B cell (primary cell): Measurements from ENCODE around the gene CDC25C. TPM values are rescaled to one million over a fixed set of nuclear protein-coding genes. Genes with fewer than 3 reads are reported as not detected.
A peak's percentile ranks its signal among the peaks of the same experiment; 100 is the strongest.

Source experiments
- ATAC-seq: fragments of 200-7000 bp; cut with Tn5 transposase; one replicate; pipeline ENCODE4 v1.10.0; 2021; ENCODE audit warnings: low read depth, mild to moderate bottlenecking, moderate number of reproducible peaks, moderate library complexity
- CTCF ChIA-PET: fragments of 350-600 bp; sonication (Branson Sonifier 250); formaldehyde crosslinking; loops from one replicate; lab custom pipeline; 2021; ENCODE audit warnings: antibody characterized with exemption, inconsistent platforms; lab: Charles Lee
- POLR2A ChIA-PET: fragments of 350-600 bp; sonication (Branson Sonifier 250); formaldehyde crosslinking; loops from one replicate; lab custom pipeline; 2021; ENCODE audit warnings: antibody characterized with exemption; lab: Charles Lee
- DNase-seq: peaks from one replicate; pipeline ENCODE4 v3.0.0; 2013
- H2AFZ ChIP-seq: 2 replicates; pipeline ENCODE4 v1.6.1; 2012; ENCODE audit warnings: mild to moderate bottlenecking, low read depth, low read length; ENCODE audit not compliant: insufficient read depth, poor library complexity, severe bottlenecking
- H3K27ac ChIP-seq, 2 donors: 1 replicate in 1 of 2; 2 replicates in 1 of 2; pipeline ENCODE4 v1.5.1; 2012 to 2013; ENCODE audit warnings: low read length in 2 of 2, mild to moderate bottlenecking in 2 of 2, moderate library complexity in 1 of 2
- H3K27me3 ChIP-seq, 4 experiments: fragments of 200-600 bp in 1 of 4; sonication (generic) in 1 of 4; replicated peaks in 1 of 4; 1 replicate in 2 of 4; 2 replicates in 2 of 4; pipeline versions ENCODE4 v1.6.1 to v1.7.0; 2013 to 2016; ENCODE audit warnings: low read length in 3 of 4, mild to moderate bottlenecking in 2 of 4, mixed read lengths in 1 of 4, moderate library complexity in 1 of 4; ENCODE audit not compliant: insufficient read depth in 4 of 4, control insufficient read depth in 3 of 4; ENCODE audit errors: control extremely low read depth in 1 of 4
- H3K36me3 ChIP-seq, 2 experiments: replicated peaks in 1 of 2; 1 replicate in 1 of 2; 2 replicates in 1 of 2; pipeline versions ENCODE4 v1.6.1 to v1.7.1; 2013; ENCODE audit warnings: low read length in 1 of 2; ENCODE audit not compliant: insufficient read depth in 2 of 2, control insufficient read depth in 1 of 2; ENCODE audit errors: control extremely low read depth in 1 of 2, extremely low read depth in 1 of 2
- H3K4me1 ChIP-seq, 2 donors: fragments of 200-600 bp in 1 of 2; sonication (generic) in 1 of 2; 1 replicate in 1 of 2; 2 replicates in 1 of 2; pipeline versions ENCODE4 v1.5.1 to v1.6.1; 2013 to 2017; ENCODE audit warnings: low read length in 2 of 2; ENCODE audit not compliant: control insufficient read depth in 2 of 2, insufficient read depth in 2 of 2
- H3K4me2 ChIP-seq: replicated peaks from 2 replicates; pipeline ENCODE3; 2012; ENCODE audit warnings: mild to moderate bottlenecking, low read depth, low read length; ENCODE audit not compliant: poor library complexity, severe bottlenecking
- H3K4me3 ChIP-seq, 5 experiments: fragments of 200-600 bp in 1 of 5; sonication (generic) in 1 of 5; 1 replicate in 3 of 5; 2 replicates in 2 of 5; pipeline versions ENCODE4 v1.5.1 to v1.7.0; 2011 to 2016; ENCODE audit warnings: low read length in 4 of 5, mild to moderate bottlenecking in 4 of 5, low read depth in 2 of 5, control low read depth in 1 of 5, moderate library complexity in 1 of 5; ENCODE audit not compliant: insufficient read depth in 1 of 5; ENCODE audit errors: control extremely low read depth in 1 of 5, extremely low read depth in 1 of 5
- H3K79me2 ChIP-seq: fragments of 200-600 bp; sonication (generic); one replicate; pipeline ENCODE4 v1.6.0; 2016; ENCODE audit warnings: low read length; ENCODE audit not compliant: control insufficient read depth, insufficient read depth
- H3K9ac ChIP-seq: fragments of 200-600 bp; sonication (generic); 2 replicates; pipeline ENCODE4 v1.6.1; 2017; ENCODE audit warnings: mild to moderate bottlenecking, low read length, moderate library complexity
- H3K9me3 ChIP-seq, 3 donors: one replicate each; pipeline versions ENCODE4 v1.6.1 to v1.7.1; 2013; ENCODE audit warnings: low read length in 2 of 3; ENCODE audit not compliant: control insufficient read depth in 2 of 3, insufficient read depth in 1 of 3; ENCODE audit errors: control extremely low read depth in 1 of 3
- H4K20me1 ChIP-seq: 2 replicates; pipeline ENCODE4 v1.6.0; 2012; ENCODE audit warnings: mild to moderate bottlenecking, low read length; ENCODE audit not compliant: insufficient read depth, control insufficient read depth, poor library complexity, severe bottlenecking
- H3K27ac Mint-ChIP-seq: one replicate; pipeline ENCODE4 v1.8.0; 2021; ENCODE audit warnings: mixed read lengths
- H3K27me3 Mint-ChIP-seq: one replicate; pipeline ENCODE4 v1.8.0; 2021; ENCODE audit warnings: mixed read lengths
- H3K4me1 Mint-ChIP-seq: one replicate; pipeline ENCODE4 v1.8.0; 2021; ENCODE audit warnings: mixed read lengths
- H3K4me3 Mint-ChIP-seq: one replicate; pipeline ENCODE4 v1.8.0; 2021; ENCODE audit warnings: mixed read lengths
- H3K9me3 Mint-ChIP-seq: one replicate; pipeline ENCODE4 v1.8.0; 2022; ENCODE audit warnings: mixed read lengths; ENCODE audit not compliant: insufficient read depth
- EZH2 ChIP-seq: IDR thresholded peaks from 2 replicates; pipeline ENCODE4 v1.6.1; 2012; ENCODE audit warnings: borderline replicate concordance, low read depth, mild to moderate bottlenecking, moderate library complexity, low read length; ENCODE audit not compliant: insufficient read depth, poor library complexity, severe bottlenecking
- WGBS: methylation state at CpG from one replicate; pipeline ENCODE4 v1.1.5; 2013; ENCODE audit warnings: missing lambda C conversion rate; ENCODE audit not compliant: insufficient coverage; 5-methylcytosine and 5-hydroxymethylcytosine counted together
- intact Hi-C: fragments of 100-400 bp; cut with micrococcal nuclease; formaldehyde crosslinking; loops from one replicate; pipeline ENCODE4 v1.10.0; 2022
- polyA plus RNA-seq: library from polyadenylated mRNA; depleted of rRNA; stranded (reverse); fragments of >200 nt; gene quantifications from 2 replicates; pipeline ENCODE4 v1.2.3, GENCODE V29; 2012
- total RNA-seq, 2 donors: library from RNA; stranded (reverse); fragments of 120-200 nt in 1 of 2; gene quantifications; 1 replicate in 1 of 2; 2 replicates in 1 of 2; pipeline versions ENCODE4 v1.2.3 to v1.2.4, GENCODE V29; 2013 to 2022
- TF ChIP-seq, protein P1 (sequence below): fragments of 200-600 bp; IDR thresholded peaks from one replicate; pipeline ENCODE4 v1.8.0; 2022; ENCODE audit warnings: antibody characterized with exemption, mild to moderate bottlenecking

Gene CDC25C
- total and polyA plus RNA-seq, 2 donors (not counting 1 experiment from before 2014, with no cell fraction given), result 0.03 TPM; not detected in 1

DNA sequence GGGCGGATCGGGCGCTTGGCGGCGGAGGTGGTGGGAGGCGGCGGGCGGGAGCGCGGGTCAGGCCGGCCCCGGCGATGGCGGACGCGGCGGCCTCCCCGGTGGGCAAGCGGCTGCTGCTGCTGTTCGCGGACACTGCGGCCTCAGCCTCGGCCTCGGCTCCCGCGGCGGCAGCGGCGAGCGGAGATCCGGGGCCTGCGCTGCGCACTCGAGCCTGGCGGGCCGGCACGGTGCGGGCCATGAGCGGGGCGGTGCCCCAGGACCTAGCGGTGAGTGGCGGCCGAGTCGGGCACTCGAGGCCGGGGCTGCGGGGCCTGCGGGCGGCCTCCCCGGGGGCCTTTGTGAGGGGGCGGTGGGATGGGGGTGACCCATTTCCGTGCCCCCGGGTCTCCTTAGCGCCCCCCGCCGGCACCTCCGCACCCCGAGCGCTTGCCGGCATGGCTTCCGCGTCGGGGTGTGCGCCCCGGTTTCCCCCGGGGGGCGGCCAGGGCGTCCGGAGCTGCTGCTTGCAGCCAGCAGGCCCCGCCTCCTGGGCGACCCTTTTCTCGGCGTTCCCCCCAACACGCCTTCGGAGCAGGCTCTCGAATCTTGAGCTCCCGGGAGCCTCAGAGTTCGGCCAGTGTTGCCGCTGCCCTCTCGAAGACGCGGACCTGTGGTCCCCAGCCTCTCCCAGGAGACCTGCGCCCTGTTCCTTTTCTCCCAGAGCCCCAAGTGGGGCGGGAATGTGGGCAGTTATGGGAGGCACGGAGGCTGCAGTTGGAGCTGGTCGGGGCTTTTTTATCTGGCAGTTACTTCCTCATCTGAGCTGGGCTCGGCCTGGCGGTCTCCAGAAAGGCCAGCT, 21.3 kb upstream of the CDC25C start:
- WGBS, result under 1% methylated on average over 83 of the region's 88 CpGs
- peaks cover 0 to 7% (median 4%) of the 10 kb centered on the region in 3 donors for H3K9me3 ChIP-seq
- H3K79me2 ChIP-seq, result peaks cover 58% of the 10 kb centered on the region
- H2AFZ ChIP-seq, result peak overlapping the region; percentile 74
- H3K27me3 ChIP-seq, result no peaks in the 10 kb centered on the region
- H3K36me3 ChIP-seq, result peaks cover 0 to 8% of the 10 kb centered on the region in 2 experiments
- CTCF ChIA-PET, result interaction anchor here (0.6 to 9.3 kb wide), 44 partner anchors 14 to 1085 kb away, joined by 3 to 278 read pairs (median 4); partner anchors contain the start of genes BRD8, CDC23, CDC25C and CTNNA1
- ATAC-seq (peak; percentile 52), DNase-seq (peak; percentile 86)
- Mint-ChIP-seq H3K9me3 (no peaks in the 10 kb centered on the region), H3K4me1 (peaks cover 48% of the 10 kb centered on the region), H3K27me3 (no peaks in the 10 kb centered on the region), H3K27ac (peak overlapping the region; percentile 96), H3K4me3 (peak overlapping the region; percentile 95)
- POLR2A ChIA-PET, result interaction anchor here (0.6 to 4.9 kb wide), 12 partner anchors 15 to 599 kb away, joined by 3 to 107 read pairs (median 6); partner anchors contain the start of genes CDC23, CDC25C, EGR1 and ETF1
- peak overlapping the region; percentile 94 for H3K9ac ChIP-seq
- intact Hi-C loops, result loop anchor here (1.0 to 10.0 kb wide), 9 partner anchors 16 to 922 kb away; partner anchors contain the start of genes BRD8, CDC23, CDC25C and ETF1
- H3K4me2 ChIP-seq, result peak overlapping the region; percentile 73
- TF ChIP-seq, protein P1, sequence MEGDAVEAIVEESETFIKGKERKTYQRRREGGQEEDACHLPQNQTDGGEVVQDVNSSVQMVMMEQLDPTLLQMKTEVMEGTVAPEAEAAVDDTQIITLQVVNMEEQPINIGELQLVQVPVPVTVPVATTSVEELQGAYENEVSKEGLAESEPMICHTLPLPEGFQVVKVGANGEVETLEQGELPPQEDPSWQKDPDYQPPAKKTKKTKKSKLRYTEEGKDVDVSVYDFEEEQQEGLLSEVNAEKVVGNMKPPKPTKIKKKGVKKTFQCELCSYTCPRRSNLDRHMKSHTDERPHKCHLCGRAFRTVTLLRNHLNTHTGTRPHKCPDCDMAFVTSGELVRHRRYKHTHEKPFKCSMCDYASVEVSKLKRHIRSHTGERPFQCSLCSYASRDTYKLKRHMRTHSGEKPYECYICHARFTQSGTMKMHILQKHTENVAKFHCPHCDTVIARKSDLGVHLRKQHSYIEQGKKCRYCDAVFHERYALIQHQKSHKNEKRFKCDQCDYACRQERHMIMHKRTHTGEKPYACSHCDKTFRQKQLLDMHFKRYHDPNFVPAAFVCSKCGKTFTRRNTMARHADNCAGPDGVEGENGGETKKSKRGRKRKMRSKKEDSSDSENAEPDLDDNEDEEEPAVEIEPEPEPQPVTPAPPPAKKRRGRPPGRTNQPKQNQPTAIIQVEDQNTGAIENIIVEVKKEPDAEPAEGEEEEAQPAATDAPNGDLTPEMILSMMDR, result peak; percentile 69
- TF ChIP-seq EZH2, result no peak
- H3K4me3 ChIP-seq, result peak overlapping the region; percentile 78 to 96 (median 89)
- H4K20me1 ChIP-seq, result peaks cover 30% of the 10 kb centered on the region
- peaks cover 25 to 30% of the 10 kb centered on the region in 2 donors for H3K4me1 ChIP-seq
- H3K27ac ChIP-seq, result peak overlapping the region; percentile 97
